Stimulated activated CD8-positive, alpha-beta memory T cell treated with anti-CD3 and anti-CD28 coated beads, Interleukin-2, amount 100 ng/mL, for 48 hours (primary cell): ENCODE results near the gene CDC42BPB.

ENCODE experiments used
- DNase-seq, 2 donors: peaks; one replicate each; pipeline ENCODE4 v3.0.0-alpha.2; 2020; ENCODE audit warnings: low read depth in 2 of 2

The CDC42BPB gene

DNA sequence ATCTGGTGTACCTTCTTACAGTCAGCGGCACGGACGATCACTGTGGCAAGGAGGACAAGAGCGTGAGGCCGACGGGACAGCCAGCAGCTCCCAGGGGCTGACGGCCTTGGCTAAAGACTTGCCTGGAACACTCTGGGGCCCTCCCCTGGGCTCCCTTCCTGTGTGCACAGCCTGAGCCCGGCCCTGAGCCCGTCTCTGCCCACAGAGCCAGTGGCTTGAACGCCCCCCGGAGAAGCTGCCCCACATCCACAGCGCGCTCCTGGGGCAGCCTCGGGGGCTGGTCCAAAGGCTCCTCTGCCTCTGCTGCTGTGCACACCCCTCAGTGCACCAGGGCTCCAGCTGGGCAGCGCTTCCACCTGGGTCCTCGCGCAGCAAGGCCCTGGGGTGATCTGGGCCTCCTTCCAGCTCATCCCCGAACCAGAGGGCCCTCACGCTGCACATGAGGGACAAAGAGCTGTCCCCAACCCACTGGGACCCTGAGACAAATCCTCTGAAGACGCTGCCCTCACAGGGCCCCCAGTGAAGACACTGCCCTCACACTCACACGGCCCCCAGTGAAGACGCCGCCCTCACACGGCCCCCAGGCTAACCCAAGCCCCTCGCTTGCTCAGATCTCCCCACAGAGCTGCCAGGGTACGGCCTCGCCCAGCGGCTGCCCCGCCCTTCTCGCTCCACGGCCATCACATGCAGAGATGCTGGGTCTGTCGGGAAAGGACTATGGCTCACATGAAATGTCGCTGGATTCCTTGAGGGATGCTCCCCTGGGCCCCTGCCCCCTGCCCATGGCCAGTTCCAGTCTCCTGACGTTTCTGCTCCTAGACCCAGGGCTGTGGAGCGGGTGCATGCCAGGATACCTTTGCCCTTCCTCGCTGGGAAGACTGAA lies 112.7 kb downstream of the CDC42BPB start:
- DNase-seq = no peak

DNA sequence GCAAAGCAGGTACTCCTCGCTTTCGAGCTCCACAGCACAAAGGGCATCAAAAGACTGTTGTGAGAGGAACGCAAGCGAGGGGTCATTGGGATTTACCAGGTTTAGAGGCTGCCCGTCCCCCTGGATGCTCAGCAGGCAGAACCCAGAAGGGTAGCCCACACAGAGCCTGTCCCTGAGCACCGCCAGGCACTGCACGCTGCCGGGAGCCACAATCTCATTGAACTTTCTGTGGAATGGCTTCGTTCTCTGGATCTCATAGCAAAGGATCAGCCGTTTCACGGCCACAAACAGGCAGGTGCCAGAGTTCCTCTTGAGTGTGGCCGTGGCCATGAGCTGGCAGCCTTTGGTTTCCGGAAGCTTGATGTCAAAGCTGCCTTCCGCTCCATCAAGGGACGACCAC lies 113.4 kb downstream of the CDC42BPB start:
- DNase-seq = no peak

DNA sequence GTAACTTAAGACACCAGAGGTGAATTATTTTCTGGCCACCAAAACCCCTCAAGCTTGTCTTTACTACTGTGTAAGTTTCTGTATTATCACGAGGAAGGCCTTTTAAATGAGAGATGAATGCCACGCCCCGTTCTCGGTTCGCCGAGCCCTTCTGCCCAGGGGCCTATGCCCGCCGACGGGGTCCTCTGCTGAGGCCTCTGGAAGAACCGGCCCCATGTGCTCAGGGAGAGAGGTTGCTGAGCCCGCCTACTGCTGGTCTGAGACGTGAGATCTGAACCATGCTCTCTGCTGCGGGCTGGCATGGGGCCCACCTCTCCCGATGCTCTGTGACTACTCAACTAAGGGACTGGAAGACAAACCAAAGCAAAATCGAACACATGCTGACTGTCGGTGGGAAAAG lies 113.9 kb downstream of the CDC42BPB start:
- DNase-seq = no peak

DNA sequence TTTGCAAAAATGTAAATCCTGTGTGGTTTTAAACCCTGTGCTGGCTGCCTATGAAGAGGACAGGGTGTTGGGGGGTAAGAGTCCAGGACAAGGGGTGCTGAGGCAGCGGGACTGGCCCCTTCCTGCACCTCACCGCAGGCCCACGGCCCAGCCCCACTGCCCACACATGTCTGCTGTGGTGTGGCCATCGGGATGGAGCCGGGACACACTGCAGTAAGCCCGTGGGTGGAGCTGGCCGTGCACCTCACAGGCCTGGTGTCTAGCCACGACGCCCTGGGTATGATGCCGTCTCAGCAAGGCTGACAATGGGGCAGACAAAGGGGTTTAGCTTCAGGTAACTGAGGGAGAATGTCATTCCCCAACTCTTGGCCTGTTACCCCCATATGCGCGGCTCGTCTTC lies 115.3 kb downstream of the CDC42BPB start:
- DNase-seq = no peak

DNA sequence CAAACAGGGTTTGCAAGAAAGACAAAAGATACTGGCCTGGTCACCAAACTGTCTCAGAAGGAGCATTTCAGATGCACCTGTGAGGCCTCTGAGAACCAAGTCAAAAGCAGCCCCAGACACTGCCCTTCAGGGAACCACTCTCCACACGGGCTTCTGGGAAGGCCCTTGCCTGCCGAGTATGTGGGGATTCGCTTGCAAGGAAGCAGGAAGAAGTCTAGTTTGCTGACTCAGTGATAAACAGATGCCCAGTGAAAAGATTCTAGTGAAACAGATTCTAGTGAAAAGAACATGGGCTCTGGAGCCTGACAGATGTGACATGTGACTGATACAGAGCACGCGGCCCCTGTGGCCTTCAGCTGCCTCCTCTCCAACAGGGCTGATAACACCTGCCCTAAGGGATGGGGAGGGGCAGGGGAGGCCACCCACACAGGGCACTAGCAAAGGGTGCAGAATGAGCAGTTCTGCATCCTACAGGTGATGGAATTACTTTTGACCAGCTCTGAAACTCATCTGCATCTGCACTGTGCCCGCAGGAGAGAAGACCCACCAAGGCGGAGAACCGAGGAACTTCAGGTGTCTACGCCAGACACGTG lies 115.8 kb downstream of the CDC42BPB start:
- DNase-seq = no peak

DNA sequence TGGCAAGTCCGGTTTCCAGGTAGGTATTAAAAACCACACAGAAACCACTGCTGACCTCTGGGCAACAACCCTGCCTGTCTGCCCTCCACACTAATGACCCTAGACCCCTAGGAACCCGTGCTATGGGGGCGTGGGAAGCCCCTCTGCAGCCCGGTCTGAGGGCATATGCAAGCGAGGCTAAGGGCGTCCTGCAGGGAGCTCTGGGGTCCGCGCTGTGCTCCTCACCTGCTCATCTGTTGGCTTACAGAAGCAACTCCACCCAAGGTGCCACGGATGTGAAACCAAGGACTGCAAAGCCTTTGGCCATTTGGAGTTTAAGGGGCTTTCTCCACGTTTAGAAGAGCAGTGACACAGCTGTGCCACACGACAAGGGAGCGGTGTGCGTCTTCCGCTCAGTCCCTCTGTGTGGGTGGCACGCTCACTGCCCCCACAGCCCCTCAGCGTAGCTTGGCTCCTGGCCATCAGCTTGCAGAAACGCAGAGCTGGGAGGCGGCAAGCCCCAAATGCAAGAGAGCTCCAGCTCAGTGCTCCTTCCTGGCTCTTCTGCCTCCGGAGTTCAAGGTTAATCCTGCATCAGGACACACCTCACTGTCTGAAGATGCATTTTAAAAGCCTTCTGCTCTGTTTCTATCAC lies 116.5 kb downstream of the CDC42BPB start:
- no peak for DNase-seq

DNA sequence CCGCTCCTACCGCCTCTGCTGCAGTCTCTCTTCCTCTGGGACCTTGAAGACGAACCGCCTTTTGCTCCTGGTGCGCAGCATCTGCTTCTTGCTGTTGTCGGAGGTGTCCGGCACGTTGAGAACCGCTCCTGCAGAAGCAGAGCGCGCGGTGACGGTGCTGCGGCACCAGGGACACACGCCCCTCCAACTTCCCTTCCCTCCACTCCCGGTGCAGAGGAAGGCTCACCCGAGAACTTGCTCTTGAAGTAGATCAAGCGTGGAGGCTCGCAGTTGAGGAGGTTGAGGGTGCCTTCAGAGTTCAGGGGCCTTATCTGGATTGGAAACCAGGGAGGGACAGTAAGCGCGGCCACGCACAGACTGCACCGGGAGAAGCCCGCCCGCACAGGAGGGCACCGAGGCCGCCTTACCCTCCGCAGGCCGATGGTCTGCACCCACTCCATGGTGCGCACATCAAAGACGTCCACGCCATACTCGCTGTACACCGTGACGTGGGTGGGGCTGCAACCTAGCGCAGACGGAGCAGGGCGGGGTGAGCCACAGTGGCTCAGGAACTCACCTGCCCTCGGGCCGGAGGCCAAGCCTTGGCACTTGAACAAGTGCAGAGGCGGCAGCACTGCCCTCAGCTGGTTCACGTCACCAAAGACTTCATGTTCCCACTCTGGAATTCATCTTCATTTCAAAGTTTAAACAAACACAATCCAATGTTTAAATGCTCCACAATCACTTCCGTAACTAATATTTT lies 117.4 kb downstream of the CDC42BPB start:
- DNase-seq = no peak

DNA sequence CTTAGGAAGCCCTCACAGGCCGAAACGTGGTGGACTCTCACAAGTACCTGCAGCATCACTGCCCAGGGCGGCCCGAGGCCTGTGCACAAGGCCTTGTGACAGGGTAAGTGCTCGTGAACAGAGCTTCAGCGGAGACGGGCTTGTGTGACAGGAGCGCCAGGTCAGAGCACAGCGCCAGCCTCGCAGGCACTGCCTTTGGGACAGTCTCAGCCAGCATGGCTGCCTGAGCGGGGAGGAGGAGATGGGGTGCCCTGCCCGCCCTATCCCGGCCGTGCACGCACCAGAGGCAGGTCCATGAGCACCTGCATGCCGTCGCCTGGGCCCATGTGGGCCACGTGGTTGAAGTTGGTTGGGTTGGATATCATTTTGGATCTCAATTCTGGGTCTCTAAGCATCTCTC lies 118.0 kb downstream of the CDC42BPB start:
- DNase-seq = no peak

DNA sequence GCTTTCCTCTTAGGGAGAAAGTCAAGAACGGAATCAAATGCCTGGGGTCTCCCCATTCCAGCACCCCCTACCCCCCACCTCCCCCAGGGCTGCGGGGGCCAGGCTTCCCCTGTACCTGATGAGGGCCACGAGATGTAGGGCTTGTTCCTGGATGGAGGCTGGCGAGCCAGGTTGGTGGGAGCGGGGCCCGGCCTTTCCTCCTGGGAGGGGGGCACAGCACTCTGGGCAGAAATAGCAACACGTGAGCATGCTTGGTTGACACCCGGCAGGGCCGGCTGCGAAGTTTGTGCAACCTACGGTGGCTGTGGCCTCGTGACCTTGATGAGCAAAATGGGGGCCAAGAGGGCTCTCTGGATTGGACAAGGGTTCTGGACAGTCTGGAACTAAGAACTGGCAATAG lies 119.2 kb downstream of the CDC42BPB start:
- DNase-seq = no peak

DNA sequence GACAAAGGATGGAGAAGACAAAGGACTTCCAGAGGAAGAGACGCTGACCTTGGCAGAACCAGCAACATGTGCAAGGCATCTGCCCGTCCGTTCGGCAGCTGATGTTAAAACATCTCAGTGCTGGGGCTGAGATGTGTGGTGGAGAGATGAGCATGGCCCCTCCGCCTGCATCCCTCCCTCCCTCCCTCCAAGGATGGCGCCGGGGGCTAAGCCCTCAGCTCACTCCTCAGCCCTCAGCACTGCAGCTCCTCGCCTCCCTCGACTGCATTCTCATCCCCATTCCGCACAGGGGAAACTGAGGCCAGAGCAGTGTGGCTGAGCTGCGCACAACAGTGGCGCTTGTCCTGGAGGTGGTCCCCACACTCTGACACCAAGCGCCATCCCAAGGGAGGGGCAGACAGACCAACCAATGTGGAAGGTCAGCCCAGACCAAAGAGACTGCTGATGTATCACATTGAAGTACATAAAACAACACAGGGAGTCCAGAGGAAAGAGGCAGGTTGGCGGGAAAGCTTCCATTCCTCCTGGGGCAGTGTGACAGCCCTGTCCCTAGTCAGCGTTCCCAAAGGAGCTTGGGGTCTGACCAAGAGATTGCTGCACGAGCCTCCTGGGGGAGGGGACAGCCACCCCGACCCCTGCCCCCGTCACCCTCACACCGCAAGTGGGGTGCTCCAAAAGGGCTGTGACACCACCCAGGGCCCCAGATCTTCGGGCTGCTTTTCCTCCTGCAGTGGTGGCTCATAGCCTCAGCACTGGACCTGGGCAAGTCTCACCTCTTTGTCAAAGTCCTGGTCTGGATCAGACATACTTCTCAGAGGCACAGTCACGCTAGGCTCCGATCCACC lies 119.8 kb downstream of the CDC42BPB start:
- DNase-seq = no peak

- no peak for DNase-seq
These were observed 121.6 kb downstream of the CDC42BPB start for GRCh38 chr14:102935756-102936155.

DNA sequence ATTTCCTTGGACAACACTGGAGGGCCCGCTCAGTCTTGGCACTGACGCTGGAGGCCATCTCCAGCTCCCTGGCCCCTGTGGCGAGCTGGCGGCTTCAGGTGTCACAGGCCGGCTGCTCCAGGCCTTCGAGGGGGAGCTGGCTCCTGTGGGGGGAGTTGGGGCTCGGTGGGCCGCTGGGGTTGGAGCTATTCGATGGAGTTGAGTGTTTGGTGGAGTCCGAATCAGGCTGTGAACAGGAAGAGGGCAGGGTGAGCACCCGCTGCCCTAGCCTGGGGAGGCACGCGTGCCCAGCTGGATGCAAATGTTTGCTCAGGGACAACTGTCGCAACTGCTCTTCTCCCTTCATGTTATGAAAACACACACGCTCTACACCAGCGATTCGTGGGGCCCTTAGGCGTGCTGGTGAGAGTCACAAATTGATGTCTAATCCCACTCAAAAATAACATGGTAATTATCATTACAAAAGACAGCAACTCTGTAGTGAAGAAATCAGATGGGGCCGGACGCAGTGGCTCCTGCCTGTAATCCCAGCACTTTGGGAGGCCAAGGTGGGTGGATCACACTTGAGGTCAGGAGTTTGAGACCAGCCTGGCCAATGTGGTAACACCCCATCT lies 123.6 kb downstream of the CDC42BPB start:
- no peak for DNase-seq

DNA sequence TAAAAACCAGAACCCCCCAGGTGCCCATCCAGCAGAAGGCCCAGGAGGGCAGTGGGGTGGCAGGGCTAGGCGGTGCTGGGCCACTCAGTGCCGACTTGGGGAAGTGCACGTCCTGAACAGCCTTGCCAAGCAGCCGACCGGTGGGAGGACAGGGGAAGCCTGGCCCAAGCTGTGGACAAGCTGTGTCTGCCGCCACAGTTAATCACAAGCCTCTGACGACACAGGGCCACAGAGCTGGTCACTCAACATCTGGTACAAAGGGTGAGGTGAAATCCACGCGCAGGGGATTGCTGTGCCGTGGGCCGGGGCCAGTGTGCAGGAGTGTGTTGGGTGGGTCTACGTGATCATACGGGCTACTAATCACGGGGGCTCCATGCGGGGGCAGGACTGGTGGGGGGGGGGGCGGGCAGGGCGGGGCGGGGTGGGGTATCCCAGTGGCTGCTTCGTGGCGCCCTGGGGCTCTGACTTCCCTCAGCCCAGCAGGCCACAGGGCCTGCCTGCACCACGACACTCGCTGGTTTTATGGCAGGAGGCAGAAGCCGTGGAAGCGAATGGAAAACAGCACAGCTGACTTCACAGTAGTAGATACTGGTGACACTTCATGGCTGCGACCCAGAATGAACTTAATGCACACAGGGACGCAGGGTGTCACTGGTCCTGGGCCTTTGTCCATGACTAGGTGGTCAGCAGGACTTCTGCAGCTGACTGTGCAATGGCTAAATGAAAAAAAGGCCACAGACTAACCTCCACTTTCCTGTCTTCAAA lies 124.7 kb downstream of the CDC42BPB start:
- DNase-seq = no peak

DNA sequence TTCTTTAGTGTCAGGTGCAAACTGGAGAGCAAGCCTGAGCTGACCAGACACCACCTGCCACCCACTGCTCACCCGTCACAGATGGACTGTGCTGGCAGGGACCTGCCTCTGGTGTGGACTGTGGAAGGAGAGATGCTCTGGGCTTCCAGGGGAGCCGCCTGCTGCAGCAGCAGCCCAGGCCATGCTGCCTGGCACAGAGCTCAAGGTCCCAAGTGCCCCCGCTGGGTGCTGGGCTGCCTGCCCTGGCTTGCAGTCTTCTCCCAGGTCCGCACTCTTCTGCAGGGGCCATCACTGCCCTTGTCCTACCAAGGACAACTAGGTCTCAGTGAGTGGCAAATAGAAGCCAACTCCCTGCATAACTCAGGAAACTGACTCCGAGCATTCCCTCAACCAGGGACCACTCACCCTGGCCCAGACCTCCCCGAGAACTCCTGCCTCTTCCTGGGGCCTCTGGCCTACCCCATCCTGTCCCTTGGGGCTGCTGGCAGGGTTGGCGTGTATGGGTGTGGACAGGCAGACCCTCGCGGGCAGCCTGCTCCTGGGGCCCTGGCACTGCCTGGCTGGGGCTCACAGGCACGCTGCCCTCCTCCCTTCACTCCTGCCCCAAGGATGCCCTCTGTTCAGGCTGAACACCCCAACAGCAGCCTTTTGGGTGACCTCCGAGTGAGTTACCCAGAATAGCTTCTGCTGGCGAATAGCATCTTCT lies 125.6 kb downstream of the CDC42BPB start:
- DNase-seq = no peak

GRCh38 chr14:102930753-102931579 lies 126.4 kb downstream of the CDC42BPB start:
- no peak for DNase-seq

- DNase-seq = no peak
These were observed 127.1 kb downstream of the CDC42BPB start for GRCh38 chr14:102930138-102930752.

GRCh38 chr14:102929241-102930137 lies 127.9 kb downstream of the CDC42BPB start:
- DNase-seq = no peak
